Omental fat pad (tissue), 4 donors: ENCODE results near the gene DAPK1. TPM values are rescaled to one million over a fixed set of nuclear protein-coding genes. Genes with fewer than 3 reads are reported as not detected.

Experiments
- ATAC-seq: fragments of 150-250 bp; one replicate; pipeline ENCODE4 v1.9.1; 2016; ENCODE audit warnings: mild to moderate bottlenecking, moderate library complexity; ENCODE audit not compliant: low FRiP score
- DNase-seq: peaks from one replicate; pipeline ENCODE4 v3.0.0-alpha.2; 2019; ENCODE audit warnings: low spot score
- total RNA-seq, 4 donors: library from RNA; depleted of rRNA; stranded (reverse); fragments of >200 nt; gene quantifications; one replicate each; pipeline ENCODE4 v1.1.0, GENCODE V29; 2016
- TF ChIP-seq, protein P1 (sequence below), 3 donors: fragments of 450-650 bp; IDR thresholded peaks; one replicate each; pipeline ENCODE4 v1.5.1; 2016 to 2017; ENCODE audit warnings: antibody characterized with exemption in 3 of 3, mild to moderate bottlenecking in 3 of 3, moderate library complexity in 2 of 3

Gene DAPK1
- total RNA-seq, 4 donors from 2014 or later = 56.1 to 214 (median 88.1) TPM

DNA sequence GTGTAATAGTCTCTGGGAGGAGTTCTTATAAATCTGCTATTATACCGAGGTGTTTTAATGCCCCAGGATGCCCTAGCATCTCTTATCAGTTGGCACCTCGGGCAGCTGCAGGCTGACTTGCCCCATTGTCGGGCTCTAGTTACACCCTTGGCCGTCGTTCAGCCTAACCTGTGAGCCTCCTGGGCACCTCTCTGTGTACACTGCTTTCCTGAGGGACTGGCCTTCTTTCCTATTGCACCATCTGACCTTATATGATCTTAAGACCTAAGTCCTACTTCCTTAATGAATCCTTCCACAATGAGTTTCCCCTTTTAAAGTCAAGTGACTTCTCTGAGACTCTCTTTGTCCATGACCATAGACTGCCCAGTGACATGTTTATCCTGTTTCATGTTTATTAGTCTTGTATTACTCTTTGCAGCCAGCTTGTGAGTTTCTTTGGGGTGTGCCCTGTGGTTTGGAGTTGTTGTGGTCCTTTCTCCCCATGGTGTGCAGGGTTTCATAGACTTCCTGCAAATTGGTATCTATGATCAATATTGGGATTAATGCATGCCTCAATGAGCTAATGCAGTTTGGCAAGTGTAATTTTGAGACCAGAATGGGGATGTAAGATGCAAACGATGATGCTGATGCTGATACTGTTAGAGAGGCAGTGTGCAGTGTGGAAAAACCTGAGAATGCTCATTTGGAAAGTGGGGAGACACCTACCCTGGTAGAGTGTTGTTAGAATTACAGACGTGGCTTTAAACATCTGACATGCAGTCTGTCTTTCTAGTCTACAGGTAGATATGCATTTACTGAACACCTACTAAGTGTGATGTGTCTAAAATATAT lies 4.9 kb downstream of the DAPK1 start:
- DNase-seq (no peak), ATAC-seq (no peak)
- TF ChIP-seq, protein P1, sequence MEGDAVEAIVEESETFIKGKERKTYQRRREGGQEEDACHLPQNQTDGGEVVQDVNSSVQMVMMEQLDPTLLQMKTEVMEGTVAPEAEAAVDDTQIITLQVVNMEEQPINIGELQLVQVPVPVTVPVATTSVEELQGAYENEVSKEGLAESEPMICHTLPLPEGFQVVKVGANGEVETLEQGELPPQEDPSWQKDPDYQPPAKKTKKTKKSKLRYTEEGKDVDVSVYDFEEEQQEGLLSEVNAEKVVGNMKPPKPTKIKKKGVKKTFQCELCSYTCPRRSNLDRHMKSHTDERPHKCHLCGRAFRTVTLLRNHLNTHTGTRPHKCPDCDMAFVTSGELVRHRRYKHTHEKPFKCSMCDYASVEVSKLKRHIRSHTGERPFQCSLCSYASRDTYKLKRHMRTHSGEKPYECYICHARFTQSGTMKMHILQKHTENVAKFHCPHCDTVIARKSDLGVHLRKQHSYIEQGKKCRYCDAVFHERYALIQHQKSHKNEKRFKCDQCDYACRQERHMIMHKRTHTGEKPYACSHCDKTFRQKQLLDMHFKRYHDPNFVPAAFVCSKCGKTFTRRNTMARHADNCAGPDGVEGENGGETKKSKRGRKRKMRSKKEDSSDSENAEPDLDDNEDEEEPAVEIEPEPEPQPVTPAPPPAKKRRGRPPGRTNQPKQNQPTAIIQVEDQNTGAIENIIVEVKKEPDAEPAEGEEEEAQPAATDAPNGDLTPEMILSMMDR (IDR thresholded peaks at IDR 0.05) = no peak

DNA sequence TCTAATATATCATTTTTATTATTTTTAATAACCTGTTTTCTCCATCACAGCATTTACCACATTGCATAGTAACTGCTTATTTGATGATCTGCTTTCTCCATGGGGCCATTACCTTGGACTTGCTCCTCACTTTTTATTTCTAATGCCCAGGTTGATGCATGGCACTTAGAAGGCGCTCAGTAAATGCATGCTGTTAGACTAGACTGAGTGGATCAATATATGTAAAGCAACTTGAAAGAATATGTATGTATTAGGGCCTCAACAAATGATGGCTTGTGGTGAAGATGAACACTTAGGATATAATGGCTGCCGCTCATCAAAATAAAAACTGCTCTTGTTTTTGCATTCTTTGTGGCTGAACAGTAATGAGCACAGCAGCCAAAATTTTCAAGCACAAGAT lies 5.8 kb downstream of the DAPK1 start:
- TF ChIP-seq, protein P1 (IDR thresholded peaks at IDR 0.05) = no peak
- DNase-seq = no peak
- ATAC-seq = no peak

DNA sequence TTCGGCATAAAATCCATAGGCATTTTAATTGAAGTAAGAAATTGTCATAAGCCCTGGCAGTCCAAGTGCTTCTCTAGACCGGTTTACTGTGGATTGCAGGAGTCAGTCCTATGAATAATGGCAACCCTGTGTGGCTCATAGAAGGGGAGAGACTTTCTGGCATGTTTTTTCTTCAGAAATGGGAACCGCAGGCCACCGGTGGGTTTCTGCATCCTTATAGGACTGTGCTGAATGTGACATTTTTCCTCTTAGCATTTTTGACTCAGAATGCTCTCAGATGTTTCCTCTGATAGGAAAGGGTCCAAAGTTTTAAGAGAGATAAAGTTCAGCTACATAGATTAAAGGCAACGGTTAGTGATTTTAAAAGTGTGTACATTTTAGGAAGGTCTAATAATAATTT lies 6.3 kb downstream of the DAPK1 start:
- ATAC-seq (no peak), DNase-seq (no peak)
- TF ChIP-seq, protein P1 (IDR thresholded peaks at IDR 0.05) = no peak

DNA sequence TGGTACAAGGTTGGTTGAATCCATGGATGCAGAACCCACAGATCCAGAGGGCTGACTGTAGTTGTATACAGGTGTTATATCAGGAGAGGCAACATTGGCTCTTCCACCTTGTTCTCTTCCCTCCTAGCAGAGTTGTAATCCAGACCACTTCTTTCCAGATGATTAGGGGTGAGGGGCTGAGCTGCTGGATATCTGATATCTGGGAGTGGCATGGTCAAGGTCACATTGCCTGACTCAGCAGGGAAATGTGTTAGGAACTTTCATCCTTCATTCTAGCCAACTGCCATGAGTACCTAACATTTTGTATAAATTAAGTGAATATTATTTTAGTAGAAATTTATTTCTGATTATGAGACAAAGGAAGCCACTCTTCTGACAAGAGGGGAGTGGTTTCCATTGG lies 7.3 kb downstream of the DAPK1 start:
- DNase-seq (no peak), ATAC-seq (no peak)

DNA sequence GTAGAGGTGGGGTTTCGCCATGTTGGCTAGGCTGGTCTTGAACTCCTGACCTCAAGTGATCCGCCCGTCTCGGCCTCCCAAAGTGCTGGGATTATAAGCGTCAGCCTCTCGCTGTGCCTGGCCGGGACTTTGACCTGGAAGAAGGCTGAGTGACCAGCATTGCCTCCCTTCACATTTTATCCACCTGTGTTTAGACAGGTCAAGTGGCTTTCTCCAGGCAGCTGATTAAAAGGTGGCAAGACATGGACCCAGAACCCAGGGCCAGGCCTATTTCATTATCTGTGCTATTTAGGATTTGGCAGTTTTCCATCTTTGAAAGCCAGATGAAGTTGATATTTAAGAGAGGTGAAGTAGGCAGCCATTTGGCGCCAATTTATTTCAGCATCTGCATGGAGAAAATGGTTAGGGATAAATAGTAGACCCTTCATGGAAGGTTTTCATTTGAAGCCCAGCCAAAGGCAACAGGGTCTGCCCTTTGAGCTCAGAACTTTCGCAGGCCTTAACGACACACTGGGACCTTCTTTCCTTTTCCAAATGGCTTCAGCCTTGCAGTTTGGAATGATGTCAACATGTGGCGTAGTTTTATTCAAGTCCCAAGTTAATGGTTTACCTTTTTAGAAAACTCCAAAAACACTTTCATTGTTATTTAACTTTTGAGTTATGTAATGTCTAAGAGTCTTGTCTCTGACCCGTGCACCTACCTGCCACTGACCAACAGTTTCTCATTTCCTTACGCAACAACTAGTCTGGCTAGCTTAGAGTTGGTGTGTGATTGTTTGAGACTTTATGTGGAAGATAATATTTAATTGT lies 8.4 kb downstream of the DAPK1 start:
- ATAC-seq (no peak), DNase-seq (no peak)
- TF ChIP-seq, protein P1 (IDR thresholded peaks at IDR 0.05) = no peak

More for the DNA sequence above, 7.3 kb downstream of the DAPK1 start:
- TF ChIP-seq, protein P1 (IDR thresholded peaks at IDR 0.05) = no peak

DNA sequence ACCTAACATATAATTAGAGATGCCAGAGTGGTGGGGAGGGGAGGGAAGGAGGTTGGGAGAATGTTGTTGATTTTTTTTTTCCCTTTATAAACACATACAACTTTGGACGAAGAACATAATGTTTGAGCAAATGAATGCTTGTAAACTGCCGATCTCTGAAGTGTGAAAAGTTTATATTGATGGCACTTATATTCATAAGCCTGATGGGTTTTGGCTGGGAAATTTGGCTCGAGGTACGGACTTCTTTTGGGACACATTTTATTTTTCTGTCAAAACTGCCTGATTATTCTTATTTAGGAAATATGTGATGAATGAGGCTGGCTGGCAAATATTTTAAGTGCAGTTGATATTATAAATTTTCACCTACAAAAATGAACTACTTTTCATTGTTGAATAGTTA lies 9.9 kb downstream of the DAPK1 start:
- TF ChIP-seq, protein P1 (IDR thresholded peaks at IDR 0.05) = no peak
- DNase-seq (no peak), ATAC-seq (no peak)
